Measurements from ENCODE around the gene HPS5.
"Not testable (repeated sequence)": the region's sequence is repeated elsewhere in the genome, so short reads cannot be mapped to it uniquely, and the experiment has no call there.

The HPS5 gene

GRCh38 chr11:18321969-18322711, at the start of gene HPS5, which contains the start of gene GTF2H1:
Gene HPS5 (minus strand): TSS chr11:18322140. CDS start chr11:18317858, 4,282 bp downstream.
Gene GTF2H1 (plus strand): TSS chr11:18322567. CDS start chr11:18333075, 10,508 bp downstream.
- DNase-seq, result peak; percentile 99

- DNase-seq, result peak; percentile 38
Observed at GRCh38 chr11:18371279-18371678, 49.3 kb upstream of the HPS5 start.

GRCh38 chr11:18369398-18369797, 47.5 kb upstream of the HPS5 start:
- no peak for DNase-seq

GRCh38 chr11:18368221-18368620, 46.3 kb upstream of the HPS5 start:
- DNase-seq, result no peak

- no peak for DNase-seq
Observed at GRCh38 chr11:18367431-18367830, 45.5 kb upstream of the HPS5 start.

GRCh38 chr11:18366286-18366685, 44.3 kb upstream of the HPS5 start:
- no peak for DNase-seq

- DNase-seq, result peak; percentile 32
Observed at GRCh38 chr11:18365741-18366140, 43.8 kb upstream of the HPS5 start.

- no peak for DNase-seq
Observed at GRCh38 chr11:18364495-18365073, 42.6 kb upstream of the HPS5 start.

GRCh38 chr11:18361154-18361553, 39.2 kb upstream of the HPS5 start:
- no peak for DNase-seq

GRCh38 chr11:18358646-18359045, 36.7 kb upstream of the HPS5 start:
- no peak for DNase-seq

GRCh38 chr11:18352581-18352980, 30.6 kb upstream of the HPS5 start:
- no peak for DNase-seq

GRCh38 chr11:18347471-18348125, 25.7 kb upstream of the HPS5 start:
- DNase-seq, result no peak

GRCh38 chr11:18332891-18333290, 11.0 kb upstream of the HPS5 start:
- no peak for DNase-seq

- DNase-seq, result no peak
Observed at GRCh38 chr11:18332302-18332701, 10.4 kb upstream of the HPS5 start.

GRCh38 chr11:18330921-18331320, 9.0 kb upstream of the HPS5 start:
- no peak for DNase-seq

GRCh38 chr11:18329196-18329870, 7.4 kb upstream of the HPS5 start:
- DNase-seq, result peak; percentile 68

- peak; percentile 61 for DNase-seq
Observed at GRCh38 chr11:18324381-18324780, 2.4 kb upstream of the HPS5 start.

GRCh38 chr11:18323881-18324280, 1.9 kb upstream of the HPS5 start:
- DNase-seq, result not testable (repeated sequence)

- peak; percentile 20 for DNase-seq
Observed at GRCh38 chr11:18322818-18323570, 1.1 kb upstream of the HPS5 start.

- DNase-seq, result no peak
Observed at GRCh38 chr11:18321578-18321968, 367 bp downstream of the HPS5 start.

GRCh38 chr11:18320617-18321016, 1.3 kb downstream of the HPS5 start:
- DNase-seq, result no peak

- DNase-seq, result no peak
Observed at GRCh38 chr11:18319914-18320313, 2.0 kb downstream of the HPS5 start.

- DNase-seq, result no peak
Observed at GRCh38 chr11:18317551-18317950, 4.4 kb downstream of the HPS5 start.
